B cell (primary cell): ENCODE results near the gene CC2D2B. TPM values are rescaled to one million over a fixed set of nuclear protein-coding genes. Genes with fewer than 3 reads are reported as not detected.
A peak's percentile ranks its signal among the peaks of the same experiment; 100 is the strongest.

Experiments used
- ATAC-seq: fragments of 200-7000 bp; cut with Tn5 transposase; one replicate; pipeline ENCODE4 v1.10.0; 2021; ENCODE audit warnings: low read depth, mild to moderate bottlenecking, moderate number of reproducible peaks, moderate library complexity
- CTCF ChIA-PET: fragments of 350-600 bp; sonication (Branson Sonifier 250); formaldehyde crosslinking; loops from one replicate; lab custom pipeline; 2021; ENCODE audit warnings: antibody characterized with exemption, inconsistent platforms; lab: Charles Lee
- POLR2A ChIA-PET: fragments of 350-600 bp; sonication (Branson Sonifier 250); formaldehyde crosslinking; loops from one replicate; lab custom pipeline; 2021; ENCODE audit warnings: antibody characterized with exemption; lab: Charles Lee
- DNase-seq: peaks from one replicate; pipeline ENCODE4 v3.0.0; 2013
- H2AFZ ChIP-seq: 2 replicates; pipeline ENCODE4 v1.6.1; 2012; ENCODE audit warnings: mild to moderate bottlenecking, low read depth, low read length; ENCODE audit not compliant: insufficient read depth, poor library complexity, severe bottlenecking
- H3K27ac ChIP-seq, 2 donors: 1 replicate in 1 of 2; 2 replicates in 1 of 2; pipeline ENCODE4 v1.5.1; 2012 to 2013; ENCODE audit warnings: low read length in 2 of 2, mild to moderate bottlenecking in 2 of 2, moderate library complexity in 1 of 2
- H3K27me3 ChIP-seq, 4 experiments: fragments of 200-600 bp in 1 of 4; sonication (generic) in 1 of 4; replicated peaks in 1 of 4; 1 replicate in 2 of 4; 2 replicates in 2 of 4; pipeline versions ENCODE4 v1.6.1 to v1.7.0; 2013 to 2016; ENCODE audit warnings: low read length in 3 of 4, mild to moderate bottlenecking in 2 of 4, mixed read lengths in 1 of 4, moderate library complexity in 1 of 4; ENCODE audit not compliant: insufficient read depth in 4 of 4, control insufficient read depth in 3 of 4; ENCODE audit errors: control extremely low read depth in 1 of 4
- H3K36me3 ChIP-seq, 2 experiments: replicated peaks in 1 of 2; 1 replicate in 1 of 2; 2 replicates in 1 of 2; pipeline versions ENCODE4 v1.6.1 to v1.7.1; 2013; ENCODE audit warnings: low read length in 1 of 2; ENCODE audit not compliant: insufficient read depth in 2 of 2, control insufficient read depth in 1 of 2; ENCODE audit errors: control extremely low read depth in 1 of 2, extremely low read depth in 1 of 2
- H3K4me1 ChIP-seq, 2 donors: fragments of 200-600 bp in 1 of 2; sonication (generic) in 1 of 2; 1 replicate in 1 of 2; 2 replicates in 1 of 2; pipeline versions ENCODE4 v1.5.1 to v1.6.1; 2013 to 2017; ENCODE audit warnings: low read length in 2 of 2; ENCODE audit not compliant: control insufficient read depth in 2 of 2, insufficient read depth in 2 of 2
- H3K4me2 ChIP-seq: replicated peaks from 2 replicates; pipeline ENCODE3; 2012; ENCODE audit warnings: mild to moderate bottlenecking, low read depth, low read length; ENCODE audit not compliant: poor library complexity, severe bottlenecking
- H3K4me3 ChIP-seq, 5 experiments: fragments of 200-600 bp in 1 of 5; sonication (generic) in 1 of 5; 1 replicate in 3 of 5; 2 replicates in 2 of 5; pipeline versions ENCODE4 v1.5.1 to v1.7.0; 2011 to 2016; ENCODE audit warnings: low read length in 4 of 5, mild to moderate bottlenecking in 4 of 5, low read depth in 2 of 5, control low read depth in 1 of 5, moderate library complexity in 1 of 5; ENCODE audit not compliant: insufficient read depth in 1 of 5; ENCODE audit errors: control extremely low read depth in 1 of 5, extremely low read depth in 1 of 5
- H3K79me2 ChIP-seq: fragments of 200-600 bp; sonication (generic); one replicate; pipeline ENCODE4 v1.6.0; 2016; ENCODE audit warnings: low read length; ENCODE audit not compliant: control insufficient read depth, insufficient read depth
- H3K9ac ChIP-seq: fragments of 200-600 bp; sonication (generic); 2 replicates; pipeline ENCODE4 v1.6.1; 2017; ENCODE audit warnings: mild to moderate bottlenecking, low read length, moderate library complexity
- H3K9me3 ChIP-seq, 3 donors: one replicate each; pipeline versions ENCODE4 v1.6.1 to v1.7.1; 2013; ENCODE audit warnings: low read length in 2 of 3; ENCODE audit not compliant: control insufficient read depth in 2 of 3, insufficient read depth in 1 of 3; ENCODE audit errors: control extremely low read depth in 1 of 3
- H4K20me1 ChIP-seq: 2 replicates; pipeline ENCODE4 v1.6.0; 2012; ENCODE audit warnings: mild to moderate bottlenecking, low read length; ENCODE audit not compliant: insufficient read depth, control insufficient read depth, poor library complexity, severe bottlenecking
- H3K27ac Mint-ChIP-seq: one replicate; pipeline ENCODE4 v1.8.0; 2021; ENCODE audit warnings: mixed read lengths
- H3K27me3 Mint-ChIP-seq: one replicate; pipeline ENCODE4 v1.8.0; 2021; ENCODE audit warnings: mixed read lengths
- H3K4me1 Mint-ChIP-seq: one replicate; pipeline ENCODE4 v1.8.0; 2021; ENCODE audit warnings: mixed read lengths
- H3K4me3 Mint-ChIP-seq: one replicate; pipeline ENCODE4 v1.8.0; 2021; ENCODE audit warnings: mixed read lengths
- H3K9me3 Mint-ChIP-seq: one replicate; pipeline ENCODE4 v1.8.0; 2022; ENCODE audit warnings: mixed read lengths; ENCODE audit not compliant: insufficient read depth
- CTCF ChIP-seq: fragments of 200-600 bp; IDR thresholded peaks from one replicate; pipeline ENCODE4 v1.8.0; 2022; ENCODE audit warnings: antibody characterized with exemption, mild to moderate bottlenecking
- EZH2 ChIP-seq: IDR thresholded peaks from 2 replicates; pipeline ENCODE4 v1.6.1; 2012; ENCODE audit warnings: borderline replicate concordance, low read depth, mild to moderate bottlenecking, moderate library complexity, low read length; ENCODE audit not compliant: insufficient read depth, poor library complexity, severe bottlenecking
- WGBS: methylation state at CpG from one replicate; pipeline ENCODE4 v1.1.5; 2013; ENCODE audit warnings: missing lambda C conversion rate; ENCODE audit not compliant: insufficient coverage; 5-methylcytosine and 5-hydroxymethylcytosine counted together
- intact Hi-C: fragments of 100-400 bp; cut with micrococcal nuclease; formaldehyde crosslinking; loops from one replicate; pipeline ENCODE4 v1.10.0; 2022
- polyA plus RNA-seq: library from polyadenylated mRNA; depleted of rRNA; stranded (reverse); fragments of >200 nt; gene quantifications from 2 replicates; pipeline ENCODE4 v1.2.3, GENCODE V29; 2012
- total RNA-seq, 2 donors: library from RNA; stranded (reverse); fragments of 120-200 nt in 1 of 2; gene quantifications; 1 replicate in 1 of 2; 2 replicates in 1 of 2; pipeline versions ENCODE4 v1.2.3 to v1.2.4, GENCODE V29; 2013 to 2022

Gene CC2D2B
- total and polyA plus RNA-seq, 2 donors (not counting 1 experiment from before 2014, with no cell fraction given) = 0.70 to 2.1 TPM

- Histone ChIP-seq H2AFZ (peak overlapping the region; percentile 66), H3K4me3 (peak overlapping the region in 2 of 5 experiments; percentile 32 to 36), H3K36me3 (no peaks in the 10 kb centered on the region), H4K20me1 (no peaks in the 10 kb centered on the region), H3K27ac (peak overlapping the region; percentile 53 to 64), H3K79me2 (no peaks in the 10 kb centered on the region), H3K27me3 (no peaks in the 10 kb centered on the region), H3K9me3 (peaks cover 2 to 10% (median 3%) of the 10 kb centered on the region in 3 donors), H3K9ac (peak overlapping the region; percentile 51), H3K4me1 (peaks cover 21 to 28% of the 10 kb centered on the region in 2 donors), H3K4me2 (peak overlapping the region; percentile 71)
- peak overlapping the region; percentile 32 for H3K27ac Mint-ChIP-seq
- no peaks in the 10 kb centered on the region for H3K9me3 Mint-ChIP-seq
- ChIA-PET POLR2A (no interaction called here), CTCF (interaction anchor here (1.1 kb wide), 1 partner anchor 13 kb away, joined by 3 read pairs; no protein-coding TSS in a partner anchor)
- ATAC-seq = no peak
- no peaks in the 10 kb centered on the region for H3K27me3 Mint-ChIP-seq
- peak; percentile 21 for DNase-seq
- peaks cover 28% of the 10 kb centered on the region for H3K4me1 Mint-ChIP-seq
- intact Hi-C loops = no loop called here
- H3K4me3 Mint-ChIP-seq = peak overlapping the region; percentile 44
- TF ChIP-seq EZH2 (no peak), CTCF (no peak)
- WGBS = no CpG with 5 or more reads among the region's 1 CpG
These were observed 56.2 kb downstream of the CC2D2B start for GRCh38 chr10:95963991-95964389.

- intact Hi-C loops = no loop called here
- ChIA-PET POLR2A (interaction anchor here (0.6 kb wide), 1 partner anchor 136 kb away, joined by 4 read pairs; no protein-coding TSS in a partner anchor), CTCF (interaction anchor here (0.8 kb wide), 2 partner anchors 52 to 534 kb away, joined by 3 read pairs; no protein-coding TSS in a partner anchor)
- ATAC-seq (no peak), DNase-seq (no peak)
- WGBS = no CpG with 5 or more reads among the region's 1 CpG
- H3K4me2 ChIP-seq = peak overlapping the region; percentile 71
- no peaks in the 10 kb centered on the region for H3K27me3 Mint-ChIP-seq
- no peak overlapping the region for H3K27ac Mint-ChIP-seq
- TF ChIP-seq CTCF (no peak), EZH2 (no peak)
- H2AFZ ChIP-seq = no peak overlapping the region
- no peak overlapping the region for H3K27ac ChIP-seq
- H3K36me3 ChIP-seq = no peaks in the 10 kb centered on the region
- H3K9me3 Mint-ChIP-seq = no peaks in the 10 kb centered on the region
- H3K9ac ChIP-seq = no peak overlapping the region
- no peak overlapping the region for H3K4me3 Mint-ChIP-seq
- peaks cover 0 to 5% (median 3%) of the 10 kb centered on the region in 3 donors for H3K9me3 ChIP-seq
- no peaks in the 10 kb centered on the region for H3K79me2 ChIP-seq
- H3K4me3 ChIP-seq = no peak overlapping the region
- H3K4me1 Mint-ChIP-seq = peaks cover 28% of the 10 kb centered on the region
- H3K27me3 ChIP-seq = no peaks in the 10 kb centered on the region
- H4K20me1 ChIP-seq = no peaks in the 10 kb centered on the region
- H3K4me1 ChIP-seq = peaks cover 21 to 28% of the 10 kb centered on the region in 2 donors
These were observed 57.0 kb downstream of the CC2D2B start for GRCh38 chr10:95964756-95965155.
